Femur (tissue), 1 donor: Measurements from ENCODE around the gene ARHGAP26.

Experiments
- DNase-seq: peaks from one replicate; pipeline ENCODE4 v3.0.0-alpha.2; 2017

ARHGAP26 gene

DNA sequence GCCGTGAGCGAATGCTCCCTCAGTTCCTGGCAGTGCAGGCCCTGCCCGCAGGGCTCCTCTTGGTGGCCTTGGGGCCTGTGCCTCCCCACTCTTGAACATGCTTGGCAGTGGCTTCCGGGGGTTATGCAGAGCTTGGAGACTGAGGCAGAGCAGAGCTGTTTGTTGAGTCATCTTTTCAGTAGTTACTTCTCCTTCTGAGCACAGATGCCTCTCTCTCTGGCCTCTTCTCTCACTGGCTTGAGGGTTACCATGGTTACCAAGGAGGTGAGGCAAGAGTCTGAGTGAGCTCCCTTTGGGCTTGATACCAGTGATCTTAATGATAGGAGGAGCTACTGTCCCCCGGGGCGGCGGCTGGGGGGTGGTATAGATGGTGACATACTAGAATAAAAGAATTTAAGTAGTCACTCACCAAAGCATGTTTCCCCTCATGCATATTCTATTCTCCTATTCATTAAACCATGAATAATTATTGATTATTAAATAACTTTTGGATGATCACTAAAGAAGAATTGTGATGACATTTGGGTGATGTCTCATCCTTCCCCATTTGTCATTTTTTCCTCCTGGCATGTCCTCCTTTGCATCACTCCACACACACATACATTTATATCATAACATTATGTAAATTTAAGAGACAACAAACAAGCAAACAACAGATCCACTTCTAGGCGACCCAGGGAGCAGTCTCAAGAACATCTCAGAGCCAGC lies 111.1 kb downstream of the ARHGAP26 start:
- no peak for DNase-seq

DNA sequence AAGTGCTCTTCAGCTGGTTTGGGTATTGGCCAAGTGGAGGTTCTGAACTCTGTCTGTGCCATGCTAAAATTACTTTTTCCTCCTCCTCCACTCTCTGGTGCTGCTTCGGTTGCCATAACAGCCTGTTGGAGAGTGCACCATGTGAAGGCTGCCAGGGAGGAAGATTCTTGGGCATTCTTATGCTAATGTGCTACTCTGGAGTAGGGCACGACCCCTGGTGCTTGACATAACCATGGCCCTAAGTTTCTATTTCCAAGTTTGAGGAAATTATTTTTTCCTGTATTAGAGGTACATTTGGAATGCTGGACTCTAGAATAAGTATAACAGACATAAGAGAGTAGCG lies 111.6 kb downstream of the ARHGAP26 start:
- DNase-seq: no peak

- DNase-seq: no peak
Measured at GRCh38 chr5:142883025-142883424, 112.8 kb downstream of the ARHGAP26 start.

DNA sequence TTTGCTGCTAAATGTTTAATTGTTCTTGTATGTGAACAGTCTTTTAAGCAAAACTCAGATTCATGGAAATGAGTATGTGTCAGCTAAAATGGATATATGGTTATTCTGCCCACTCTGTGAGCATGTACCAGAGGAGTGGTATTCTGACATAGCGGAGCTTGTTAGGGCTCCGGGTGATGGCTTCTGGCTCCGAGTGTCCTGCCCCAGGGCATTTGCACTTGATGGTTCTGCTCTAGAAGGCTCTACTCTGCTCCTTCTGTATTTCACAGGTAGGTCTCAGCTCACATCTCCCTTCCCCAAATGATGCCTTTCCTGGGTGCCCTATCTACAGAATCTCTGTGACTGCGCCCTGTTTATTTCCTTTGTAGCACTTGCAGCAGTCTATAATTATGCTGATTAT lies 113.3 kb downstream of the ARHGAP26 start:
- DNase-seq: no peak

- DNase-seq: no peak
Measured at GRCh38 chr5:142884029-142884428, 113.9 kb downstream of the ARHGAP26 start.

DNA sequence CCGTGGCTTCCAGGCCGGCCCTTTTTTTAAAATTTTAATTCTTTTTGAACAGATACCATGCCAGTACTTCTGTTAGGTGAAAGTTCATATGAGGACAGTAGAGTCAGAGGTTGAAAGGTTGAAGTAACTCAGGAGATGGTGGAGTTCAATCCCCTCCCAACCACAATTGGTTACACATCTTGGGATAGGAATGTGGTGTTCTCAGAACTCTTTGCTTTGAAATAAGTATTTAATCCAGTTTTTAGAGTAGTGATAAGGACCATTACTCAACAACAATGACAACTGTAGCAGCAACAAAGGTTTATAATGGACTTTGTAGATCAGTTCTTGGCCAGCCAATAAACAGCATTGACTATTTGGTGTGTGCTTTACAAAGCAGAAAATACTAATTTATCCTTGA lies 116.0 kb downstream of the ARHGAP26 start:
- no peak for DNase-seq

GRCh38 chr5:142886956-142887355 lies 116.8 kb downstream of the ARHGAP26 start:
- no peak for DNase-seq

- DNase-seq: no peak
Measured at GRCh38 chr5:142888469-142889085, 118.4 kb downstream of the ARHGAP26 start.

DNA sequence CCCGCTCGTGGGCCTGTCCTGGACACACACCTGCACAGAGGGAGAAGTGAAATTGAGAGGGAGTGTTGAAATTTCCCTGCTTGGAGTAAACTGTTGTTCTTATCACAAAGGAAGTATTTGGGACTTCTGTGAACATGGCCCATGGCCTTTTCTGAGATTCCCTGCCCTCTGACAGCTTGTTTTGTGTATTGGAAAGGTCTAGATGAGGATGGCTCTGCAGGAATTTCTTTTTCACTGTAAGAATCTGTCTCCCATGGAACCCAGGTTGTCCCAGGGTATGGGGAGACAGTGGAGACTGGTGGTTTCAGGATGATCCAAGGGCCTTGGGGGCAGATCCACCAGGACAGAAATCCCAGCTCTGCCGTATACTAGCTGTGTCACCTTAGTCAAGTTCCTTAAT lies 121.8 kb downstream of the ARHGAP26 start:
- no peak for DNase-seq

DNA sequence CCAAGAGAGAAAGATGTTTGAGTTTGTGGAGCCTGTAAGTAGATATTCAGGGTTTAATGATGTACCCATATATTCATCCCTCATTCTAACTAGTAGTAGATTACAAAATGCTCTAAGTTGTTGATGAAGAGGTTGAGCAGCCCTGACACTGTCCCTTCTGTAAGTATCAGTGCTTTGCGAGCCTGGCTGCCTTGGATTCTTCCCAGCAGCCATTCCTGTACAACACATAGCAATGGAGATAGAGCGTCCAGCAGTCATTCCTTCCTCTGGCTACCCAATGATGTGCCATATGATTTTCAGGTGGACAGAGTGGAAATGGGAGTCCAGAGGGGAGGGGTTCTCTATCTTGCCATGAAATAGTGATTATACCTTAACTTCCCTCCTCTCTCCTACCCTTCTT lies 124.1 kb downstream of the ARHGAP26 start:
- DNase-seq: no peak

DNA sequence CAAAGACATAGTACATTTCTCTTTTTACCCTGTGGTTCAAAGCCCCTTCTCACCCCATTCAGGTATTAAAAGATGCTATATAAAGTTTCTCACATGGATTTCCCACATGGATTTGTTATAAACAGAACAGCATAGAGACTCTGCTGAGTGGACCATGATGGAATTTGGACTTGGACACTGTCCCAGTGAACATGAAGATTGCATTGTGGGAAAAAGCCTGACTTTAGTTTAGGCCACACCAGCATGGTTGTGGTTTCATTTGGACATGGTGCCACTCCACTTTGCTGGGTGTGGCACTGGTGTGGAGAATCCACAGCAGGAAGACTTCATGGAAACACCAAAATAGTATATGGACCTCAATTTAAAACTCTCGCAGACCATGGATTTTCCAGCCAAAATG lies 124.6 kb downstream of the ARHGAP26 start:
- no peak for DNase-seq

- no peak for DNase-seq
Measured at GRCh38 chr5:142896325-142897007, 126.3 kb downstream of the ARHGAP26 start.

DNA sequence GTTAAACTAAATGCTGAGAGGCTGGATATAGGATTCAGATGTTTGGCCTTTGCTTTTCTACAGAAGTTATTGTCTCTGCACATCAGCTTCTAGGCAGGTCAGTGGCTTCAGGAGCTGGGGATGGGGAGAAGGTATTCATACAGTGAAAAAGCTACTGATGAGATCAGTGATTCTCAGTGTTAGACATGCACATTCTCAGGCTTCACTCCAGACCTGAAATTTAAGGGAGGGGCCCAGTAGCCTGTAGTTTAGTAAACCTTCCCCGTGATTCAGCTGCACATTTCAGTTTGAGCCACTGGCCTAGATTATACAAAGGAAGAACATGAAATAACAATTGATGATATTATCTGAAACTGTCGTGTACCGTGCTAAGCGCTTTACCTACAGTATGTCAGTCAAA lies 127.2 kb downstream of the ARHGAP26 start:
- no peak for DNase-seq

DNA sequence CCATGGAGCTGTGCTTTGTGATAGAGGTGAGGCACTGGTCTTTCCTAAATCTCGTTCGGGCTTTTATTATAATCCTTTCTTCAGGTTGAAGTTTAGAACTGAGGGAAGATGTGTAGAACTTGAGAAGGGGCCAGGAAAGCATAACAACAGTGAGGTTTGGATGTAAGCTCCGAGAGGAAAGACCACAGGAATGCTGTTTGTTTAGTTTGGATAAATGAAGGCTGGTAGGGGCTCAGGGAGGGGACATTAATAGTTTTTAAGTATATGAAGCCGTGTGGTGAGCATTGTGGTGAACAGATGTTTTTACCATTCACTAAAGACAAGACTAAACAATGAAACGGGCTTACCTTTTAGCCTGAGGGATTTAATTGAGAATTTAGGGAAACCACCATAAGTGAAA lies 130.8 kb downstream of the ARHGAP26 start:
- DNase-seq: no peak

DNA sequence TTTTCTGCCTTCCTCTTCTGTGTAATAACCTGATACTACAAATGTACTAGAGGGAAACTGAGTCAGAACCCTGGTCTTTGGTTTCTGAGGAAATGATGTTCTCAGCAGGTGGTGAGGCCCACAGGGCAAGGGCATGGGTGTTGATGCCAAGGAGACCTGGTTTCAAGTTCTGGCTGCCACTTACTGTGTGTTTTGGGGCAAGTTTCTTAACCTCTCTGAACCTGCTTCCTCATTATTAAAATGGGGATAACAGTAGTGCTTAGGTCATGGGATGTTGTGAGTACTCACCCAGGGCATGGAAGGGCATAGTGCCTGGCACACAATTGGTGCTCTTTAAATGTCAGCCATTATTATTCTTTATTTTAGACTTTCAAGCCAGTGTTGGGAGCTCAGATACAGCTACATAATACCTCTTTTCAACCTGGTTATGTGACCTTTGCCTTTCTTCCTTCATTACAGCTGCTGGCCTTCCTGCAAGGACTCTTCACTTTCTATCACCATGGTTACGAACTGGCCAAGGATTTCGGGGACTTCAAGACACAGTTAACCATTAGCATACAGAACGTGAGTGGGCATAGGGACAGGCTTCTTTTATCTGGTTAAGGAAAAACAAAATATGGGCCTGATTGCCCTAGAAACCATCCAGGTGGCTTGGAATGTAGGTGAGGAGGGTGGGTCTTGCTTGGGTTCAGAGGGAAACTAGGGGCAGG lies 131.5 kb downstream of the ARHGAP26 start:
- no peak for DNase-seq

- peak; percentile 49 for DNase-seq
Measured at GRCh38 chr5:142902186-142902965, 132.2 kb downstream of the ARHGAP26 start.

GRCh38 chr5:142904416-142904815 lies 134.2 kb downstream of the ARHGAP26 start:
- no peak for DNase-seq

DNA sequence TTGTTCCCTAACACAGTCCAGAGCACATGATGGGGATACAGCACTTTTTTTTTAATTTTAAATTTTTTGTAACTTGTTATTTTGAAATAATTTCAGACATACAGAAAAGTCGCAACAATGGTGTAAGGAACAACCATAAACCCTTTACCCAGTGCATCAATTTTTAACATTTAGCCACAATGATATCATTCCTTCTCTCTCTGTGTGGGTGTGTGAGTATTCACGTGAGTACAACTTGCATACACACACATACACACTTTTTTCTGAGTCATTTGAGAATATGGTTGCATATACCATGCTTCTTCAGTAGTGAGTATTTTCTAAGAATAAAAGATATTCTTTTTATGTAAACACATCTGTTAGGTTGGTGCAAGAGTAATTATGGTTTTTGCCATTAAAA lies 135.2 kb downstream of the ARHGAP26 start:
- DNase-seq: no peak

DNA sequence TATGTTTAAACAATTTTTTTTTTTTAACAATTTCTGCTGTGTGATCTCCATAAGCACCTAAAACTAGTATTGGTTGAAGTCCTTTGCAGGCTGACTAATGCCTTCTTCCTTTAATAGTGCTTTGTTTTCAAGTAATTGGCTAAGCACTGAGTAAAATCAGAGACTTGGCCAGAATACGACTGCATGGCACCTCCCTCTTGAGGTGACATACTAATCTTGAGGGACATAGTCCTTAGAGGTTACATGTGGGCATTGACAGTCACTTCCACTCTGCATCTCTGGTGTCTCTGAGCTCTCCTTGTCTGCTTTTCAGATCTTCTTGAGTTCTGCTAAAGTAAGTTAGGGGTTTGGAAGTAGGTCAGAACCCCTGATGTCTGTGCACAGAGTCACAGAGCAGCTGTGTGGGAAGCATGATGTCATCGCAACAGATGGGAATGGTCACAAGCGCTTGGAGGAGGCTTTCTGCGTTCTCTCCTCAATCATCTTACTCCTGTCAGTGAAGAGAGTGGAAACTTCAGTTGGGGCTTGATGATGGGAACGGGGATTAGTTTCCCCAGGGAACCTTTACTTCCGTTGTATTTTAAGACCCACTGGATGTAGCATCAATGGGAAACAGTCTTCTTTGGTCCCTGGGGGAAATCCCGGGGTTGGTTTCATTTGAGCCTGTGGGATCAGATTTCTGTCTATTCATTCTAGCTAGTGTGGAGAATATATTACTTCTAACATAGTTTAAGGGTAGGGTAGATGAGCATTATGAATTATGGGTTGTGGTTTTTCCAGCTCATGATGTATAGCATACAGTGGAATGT lies 136.9 kb downstream of the ARHGAP26 start:
- peak; percentile 76 for DNase-seq

GRCh38 chr5:142908659-142909058 lies 138.5 kb downstream of the ARHGAP26 start:
- DNase-seq: no peak

- no peak for DNase-seq
Measured at GRCh38 chr5:142910128-142910527, 140.0 kb downstream of the ARHGAP26 start.

GRCh38 chr5:142911170-142911569 lies 141.0 kb downstream of the ARHGAP26 start:
- DNase-seq: no peak
